Smooth muscle cell (in vitro differentiated cells): Measurements from ENCODE around the gene RANBP17. TPM values are rescaled to one million over a fixed set of nuclear protein-coding genes. Genes with fewer than 3 reads are reported as not detected.

Experiments used
- DNase-seq: peaks from one replicate; lab custom pipeline; 2025; ENCODE audit not compliant: unreplicated experiment; lab: John Stamatoyannopoulos, UW
- H2AFZ ChIP-seq: fragments of 200-600 bp; sonication (generic); 2 replicates; pipeline ENCODE4 v1.6.0; 2016; ENCODE audit warnings: antibody characterized with exemption, low read depth, mild to moderate bottlenecking
- H3F3A ChIP-seq: fragments of 200-600 bp; sonication (generic); 2 replicates; pipeline ENCODE4 v1.6.0; 2017; ENCODE audit warnings: antibody characterized with exemption, low read depth
- H3K27ac ChIP-seq: fragments of 200-600 bp; sonication (generic); 2 replicates; pipeline ENCODE4 v1.5.1; 2016; ENCODE audit warnings: low read depth, mild to moderate bottlenecking
- H3K27me3 ChIP-seq: fragments of 200-600 bp; sonication (generic); 2 replicates; pipeline ENCODE4 v1.6.1; 2016; ENCODE audit warnings: low read depth, mild to moderate bottlenecking
- H3K36me3 ChIP-seq: fragments of 200-600 bp; sonication (generic); 2 replicates; pipeline ENCODE4 v1.5.1; 2016; ENCODE audit warnings: low read depth
- H3K4me1 ChIP-seq: fragments of 200-600 bp; sonication (generic); 2 replicates; pipeline ENCODE4 v1.5.1; 2016; ENCODE audit warnings: low read depth
- H3K4me2 ChIP-seq: fragments of 200-600 bp; sonication (generic); 2 replicates; pipeline ENCODE4 v1.6.0; 2016; ENCODE audit warnings: mild to moderate bottlenecking
- H3K4me3 ChIP-seq: fragments of 200-600 bp; sonication (generic); 2 replicates; pipeline ENCODE4 v1.5.1; 2016; ENCODE audit warnings: mild to moderate bottlenecking
- H3K79me2 ChIP-seq: fragments of 200-600 bp; sonication (generic); 2 replicates; pipeline ENCODE4 v1.6.0; 2016; ENCODE audit warnings: low read depth, mild to moderate bottlenecking
- H3K9ac ChIP-seq: fragments of 200-600 bp; sonication (generic); 2 replicates; pipeline ENCODE4 v1.6.0; 2016; ENCODE audit warnings: low read depth
- H3K9me3 ChIP-seq: fragments of 200-600 bp; sonication (generic); replicated peaks from 2 replicates; pipeline ENCODE4 v1.5.1; 2016; ENCODE audit warnings: low read depth
- H4K20me1 ChIP-seq: fragments of 200-600 bp; sonication (generic); 2 replicates; pipeline ENCODE4 v1.6.0; 2016; ENCODE audit warnings: low read depth
- CTCF ChIP-seq: fragments of 200-600 bp; sonication (generic); IDR thresholded peaks from 2 replicates; pipeline ENCODE4 v1.5.1; 2017; ENCODE audit warnings: borderline replicate concordance, mild to moderate bottlenecking, antibody characterized with exemption; ENCODE audit not compliant: insufficient read depth, poor library complexity, severe bottlenecking
- WGBS: methylation state at CpG from one replicate; pipeline ENCODE4 v1.1.7; 2016; ENCODE audit warnings: low lambda C conversion rate; 5-methylcytosine and 5-hydroxymethylcytosine counted together
- polyA plus RNA-seq: library from polyadenylated mRNA; unstranded; fragments of >200 nt; fragmentation: Nextera tagmentation; extraction: Ambion mirVana; gene quantifications from 2 replicates; pipeline ENCODE4 v1.2.1, GENCODE V29; 2016
- total RNA-seq: library from RNA; depleted of rRNA; stranded (reverse); fragments of >200 nt; gene quantifications from 2 replicates; pipeline ENCODE4 v1.2.3, GENCODE V29; 2014

Gene RANBP17
- total and polyA plus RNA-seq, 2 experiments from 2014 or later = 13.0 to 42.6 TPM

- H3K4me2 ChIP-seq = no peak overlapping the region
- H3F3A ChIP-seq = no peaks in the 10 kb centered on the region
- no peaks in the 10 kb centered on the region for H3K4me1 ChIP-seq
- H3K9me3 ChIP-seq = no peaks in the 10 kb centered on the region
- no peaks in the 10 kb centered on the region for H3K27me3 ChIP-seq
- H3K4me3 ChIP-seq = no peak overlapping the region
- WGBS = 100% methylated on average over 1 of the region's 1 CpG
- no peaks in the 10 kb centered on the region for H3K79me2 ChIP-seq
- H4K20me1 ChIP-seq = no peaks in the 10 kb centered on the region
- DNase-seq = no peak
- H3K36me3 ChIP-seq = no peaks in the 10 kb centered on the region
- H3K27ac ChIP-seq = no peak overlapping the region
- TF ChIP-seq CTCF = no peak
- H3K9ac ChIP-seq = no peak overlapping the region
- H2AFZ ChIP-seq = no peak overlapping the region
Measured at GRCh38 chr5:171137768-171138525, 276.1 kb downstream of the RANBP17 start.

- Histone ChIP-seq H3F3A (no peaks in the 10 kb centered on the region), H3K27me3 (no peaks in the 10 kb centered on the region), H3K4me3 (no peak overlapping the region), H3K36me3 (no peaks in the 10 kb centered on the region), H3K4me1 (no peaks in the 10 kb centered on the region), H3K79me2 (no peaks in the 10 kb centered on the region), H3K27ac (no peak overlapping the region), H4K20me1 (no peaks in the 10 kb centered on the region), H3K9ac (no peak overlapping the region), H3K9me3 (no peaks in the 10 kb centered on the region), H3K4me2 (no peak overlapping the region), H2AFZ (no peak overlapping the region)
- DNase-seq = no peak
- TF ChIP-seq CTCF = no peak
Measured at GRCh38 chr5:171139227-171139626, 277.4 kb downstream of the RANBP17 start.

- Histone ChIP-seq H4K20me1 (no peaks in the 10 kb centered on the region), H3K27me3 (no peaks in the 10 kb centered on the region), H3K4me2 (no peak overlapping the region), H3K4me1 (no peaks in the 10 kb centered on the region), H3K79me2 (no peaks in the 10 kb centered on the region), H3K27ac (no peak overlapping the region), H3F3A (no peaks in the 10 kb centered on the region), H3K4me3 (no peak overlapping the region), H3K9me3 (no peaks in the 10 kb centered on the region), H2AFZ (no peak overlapping the region), H3K9ac (no peak overlapping the region), H3K36me3 (no peaks in the 10 kb centered on the region)
- no peak for TF ChIP-seq CTCF
- no peak for DNase-seq
Measured at GRCh38 chr5:171142617-171143016, 280.8 kb downstream of the RANBP17 start.

GRCh38 chr5:171143171-171143570 is 281.4 kb downstream of the RANBP17 start:
- Histone ChIP-seq H3K27me3 (no peaks in the 10 kb centered on the region), H4K20me1 (no peaks in the 10 kb centered on the region), H3K4me3 (no peak overlapping the region), H3K36me3 (no peaks in the 10 kb centered on the region), H3K9ac (no peak overlapping the region), H3K4me1 (no peaks in the 10 kb centered on the region), H2AFZ (no peak overlapping the region), H3K27ac (no peak overlapping the region), H3K79me2 (no peaks in the 10 kb centered on the region), H3F3A (no peaks in the 10 kb centered on the region), H3K4me2 (no peak overlapping the region), H3K9me3 (no peaks in the 10 kb centered on the region)
- 84% methylated on average over 3 of the region's 3 CpGs for whole genome bisulfite sequencing
- DNase-seq = no peak
- no peak for TF ChIP-seq CTCF
